ENCODE measurements around the gene KRTAP19-1. TPM values are rescaled to one million over a fixed set of nuclear protein-coding genes. Genes with fewer than 3 reads are reported as not detected.

KRTAP19-1 gene
- total RNA-seq, 1 donor from 2014 or later = not detected

DNA sequence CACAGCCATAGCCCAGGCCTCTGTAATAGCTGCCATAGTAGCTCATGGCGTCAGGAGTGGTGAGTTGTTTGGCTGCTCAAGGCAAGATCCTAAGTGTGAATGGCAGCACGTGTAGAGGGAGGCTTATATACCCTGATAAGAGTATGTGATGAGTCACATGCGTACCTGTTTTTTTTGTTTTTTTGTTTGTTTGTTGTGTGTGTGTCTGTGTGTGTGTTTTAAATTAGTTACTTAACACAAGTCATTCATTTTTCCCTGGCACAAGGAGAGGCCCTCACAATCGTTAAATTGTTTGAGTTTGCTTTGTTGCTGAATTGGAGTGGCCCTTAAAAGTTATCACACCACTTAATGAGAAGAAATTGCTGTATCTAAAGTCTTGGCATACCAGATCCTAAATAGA, 16.9 kb upstream of the KRTAP19-1 start, which contains the start of gene KRTAP19-4:
KRTAP19-4 (minus strand) TSS at position 101 of the 400 bp plus-strand sequence; CDS start at position 46, 55 bp downstream.
- no peak within 1 kb of the TSS for H3K27ac Mint-ChIP-seq (ENCODE audit: unreplicated experiment)
- no peaks in the 10 kb centered on the region for H3K4me1 Mint-ChIP-seq
- TF ChIP-seq, protein P1, sequence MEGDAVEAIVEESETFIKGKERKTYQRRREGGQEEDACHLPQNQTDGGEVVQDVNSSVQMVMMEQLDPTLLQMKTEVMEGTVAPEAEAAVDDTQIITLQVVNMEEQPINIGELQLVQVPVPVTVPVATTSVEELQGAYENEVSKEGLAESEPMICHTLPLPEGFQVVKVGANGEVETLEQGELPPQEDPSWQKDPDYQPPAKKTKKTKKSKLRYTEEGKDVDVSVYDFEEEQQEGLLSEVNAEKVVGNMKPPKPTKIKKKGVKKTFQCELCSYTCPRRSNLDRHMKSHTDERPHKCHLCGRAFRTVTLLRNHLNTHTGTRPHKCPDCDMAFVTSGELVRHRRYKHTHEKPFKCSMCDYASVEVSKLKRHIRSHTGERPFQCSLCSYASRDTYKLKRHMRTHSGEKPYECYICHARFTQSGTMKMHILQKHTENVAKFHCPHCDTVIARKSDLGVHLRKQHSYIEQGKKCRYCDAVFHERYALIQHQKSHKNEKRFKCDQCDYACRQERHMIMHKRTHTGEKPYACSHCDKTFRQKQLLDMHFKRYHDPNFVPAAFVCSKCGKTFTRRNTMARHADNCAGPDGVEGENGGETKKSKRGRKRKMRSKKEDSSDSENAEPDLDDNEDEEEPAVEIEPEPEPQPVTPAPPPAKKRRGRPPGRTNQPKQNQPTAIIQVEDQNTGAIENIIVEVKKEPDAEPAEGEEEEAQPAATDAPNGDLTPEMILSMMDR (conservative IDR thresholded peaks at IDR 0.05) = no peak
- no peaks in the 10 kb centered on the region for H3K27me3 Mint-ChIP-seq (ENCODE audit: low read depth)
- no peaks in the 10 kb centered on the region for H3K36me3 Mint-ChIP-seq (ENCODE audit: low read depth)
- DNase-seq (ENCODE audit: low read depth, low spot score) = no peak
- H3K9me3 Mint-ChIP-seq = peaks cover 3% of the 10 kb centered on the region
- no peak within 1 kb of the TSS for H3K4me3 Mint-ChIP-seq

- H3K4me1 Mint-ChIP-seq = no peaks in the 10 kb centered on the region
- no peak within 1 kb of the TSS for H3K4me3 Mint-ChIP-seq
- H3K27ac Mint-ChIP-seq (ENCODE audit: unreplicated experiment) = no peak within 1 kb of the TSS
- TF ChIP-seq, protein P1 (conservative IDR thresholded peaks at IDR 0.05) = no peak
- no peak for DNase-seq (ENCODE audit: low read depth, low spot score)
- H3K9me3 Mint-ChIP-seq = peaks cover 7% of the 10 kb centered on the region
- no peaks in the 10 kb centered on the region for H3K36me3 Mint-ChIP-seq (ENCODE audit: low read depth)
- no peaks in the 10 kb centered on the region for H3K27me3 Mint-ChIP-seq (ENCODE audit: low read depth)
Observed at GRCh38 chr21:30491963-30492428, 11.8 kb upstream of the KRTAP19-1 start, which contains the start of gene KRTAP19-3. KRTAP19-3 (minus strand) TSS chr21:30492013; CDS start chr21:30491957, 56 bp downstream.

DNA sequence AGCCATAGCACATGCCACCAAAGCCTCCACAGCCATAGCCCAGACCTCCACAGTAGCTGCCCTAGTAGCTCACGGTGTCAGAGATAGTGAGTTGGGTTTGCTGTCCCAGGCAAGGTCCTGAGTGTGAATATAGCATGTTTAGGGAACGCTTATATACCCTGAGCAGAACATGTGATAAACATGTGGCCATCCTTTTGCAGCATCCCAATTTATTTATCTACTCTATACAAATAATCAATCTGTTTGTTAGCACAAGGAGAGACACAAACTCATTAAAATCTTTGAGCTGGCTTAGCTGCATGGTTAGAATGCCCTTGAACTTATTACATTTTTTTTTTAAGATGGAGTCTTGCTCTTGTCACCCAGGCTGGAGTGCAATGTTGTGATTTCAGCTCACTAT, 7.2 kb upstream of the KRTAP19-1 start, which contains the start of gene KRTAP19-2:
KRTAP19-2 (minus strand) TSS at position 101 of the 400 bp plus-strand sequence; CDS start at position 13, 88 bp downstream.
- peaks cover 3% of the 10 kb centered on the region for H3K36me3 Mint-ChIP-seq (ENCODE audit: low read depth)
- H3K4me3 Mint-ChIP-seq = no peak within 1 kb of the TSS
- no peak within 1 kb of the TSS for H3K27ac Mint-ChIP-seq (ENCODE audit: unreplicated experiment)
- H3K9me3 Mint-ChIP-seq = peaks cover 14% of the 10 kb centered on the region
- no peak for DNase-seq (ENCODE audit: low read depth, low spot score)
- peaks cover 3% of the 10 kb centered on the region for H3K4me1 Mint-ChIP-seq
- TF ChIP-seq, protein P1 (conservative IDR thresholded peaks at IDR 0.05) = no peak
- H3K27me3 Mint-ChIP-seq (ENCODE audit: low read depth) = no peaks in the 10 kb centered on the region

GRCh38 chr21:30486180-30486579, 6.0 kb upstream of the KRTAP19-1 start:
- Mint-ChIP-seq H3K36me3 (ENCODE audit: low read depth) (peaks cover 3% of the 10 kb centered on the region), H3K4me1 (peaks cover 3% of the 10 kb centered on the region), H3K9me3 (peaks cover 14% of the 10 kb centered on the region), H3K4me3 (no peak overlapping the region), H3K27me3 (ENCODE audit: low read depth) (no peaks in the 10 kb centered on the region), H3K27ac (ENCODE audit: unreplicated experiment) (no peak overlapping the region)
- TF ChIP-seq, protein P1 (conservative IDR thresholded peaks at IDR 0.05) = no peak
- no peak for DNase-seq (ENCODE audit: low read depth, low spot score)

DNA sequence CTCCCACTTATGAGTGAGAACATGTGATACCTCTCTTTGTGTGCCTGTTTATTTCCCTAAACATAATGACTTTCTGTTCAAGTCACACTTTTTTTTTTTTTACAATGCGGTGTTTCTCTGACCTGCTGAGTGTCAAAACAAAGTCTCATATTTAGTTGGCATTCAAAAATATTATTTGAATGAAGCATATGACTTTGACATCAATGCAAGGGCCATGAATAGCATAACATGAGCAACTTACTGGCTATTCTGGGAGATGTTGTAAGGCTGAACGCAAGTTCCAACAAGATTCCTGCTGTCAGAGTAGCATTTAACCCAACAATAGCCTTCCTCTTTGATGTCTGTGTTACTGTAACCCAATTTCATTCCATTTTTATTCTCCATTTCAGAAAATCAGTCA, 2.0 kb upstream of the KRTAP19-1 start:
- Mint-ChIP-seq H3K27me3 (ENCODE audit: low read depth) (no peaks in the 10 kb centered on the region), H3K9me3 (peaks cover 8% of the 10 kb centered on the region), H3K36me3 (ENCODE audit: low read depth) (peaks cover 3% of the 10 kb centered on the region), H3K27ac (ENCODE audit: unreplicated experiment) (no peak overlapping the region), H3K4me3 (no peak overlapping the region), H3K4me1 (peaks cover 3% of the 10 kb centered on the region)
- TF ChIP-seq, protein P1 (conservative IDR thresholded peaks at IDR 0.05) = no peak
- DNase-seq (ENCODE audit: low read depth, low spot score) = no peak

All from neural crest cell (in vitro differentiated cells).